MV-4-11 (cell line): ENCODE measurements around the gene CBX8.

ENCODE experiments used
- DNase-seq: peaks from one replicate; lab custom pipeline; 2025; lab: John Stamatoyannopoulos, UW

The CBX8 gene

GRCh38 chr17:79819534-79820276, 22.8 kb upstream of the CBX8 start:
- no peak for DNase-seq

GRCh38 chr17:79819085-79819484, 22.2 kb upstream of the CBX8 start:
- no peak for DNase-seq

GRCh38 chr17:79818026-79818758, 21.3 kb upstream of the CBX8 start:
- DNase-seq: no peak

- no peak for DNase-seq
Measured at GRCh38 chr17:79815836-79816461, 19.1 kb upstream of the CBX8 start.

- no peak for DNase-seq
Measured at GRCh38 chr17:79814974-79815835, 18.3 kb upstream of the CBX8 start.

- DNase-seq: no peak
Measured at GRCh38 chr17:79814127-79814973, 17.5 kb upstream of the CBX8 start.

- DNase-seq: no peak
Measured at GRCh38 chr17:79813297-79814126, 16.6 kb upstream of the CBX8 start.

GRCh38 chr17:79812353-79813258, 15.7 kb upstream of the CBX8 start:
- DNase-seq: no peak

- DNase-seq: no peak
Measured at GRCh38 chr17:79811868-79812352, 15.0 kb upstream of the CBX8 start.

- DNase-seq: peak; percentile 4
Measured at GRCh38 chr17:79811011-79811867, 14.4 kb upstream of the CBX8 start.

- peak; percentile 79 for DNase-seq
Measured at GRCh38 chr17:79810130-79811010, 13.5 kb upstream of the CBX8 start.

GRCh38 chr17:79809530-79810129, 12.8 kb upstream of the CBX8 start:
- no peak for DNase-seq

GRCh38 chr17:79808763-79809529, 12.1 kb upstream of the CBX8 start:
- peak; percentile 19 for DNase-seq

GRCh38 chr17:79806863-79807720, 10.2 kb upstream of the CBX8 start:
- DNase-seq: no peak

- DNase-seq: no peak
Measured at GRCh38 chr17:79806446-79806760, 9.5 kb upstream of the CBX8 start.
